ENCODE data around the gene SPPL2C. TPM values are rescaled to one million over a fixed set of nuclear protein-coding genes. Genes with fewer than 3 reads are reported as not detected.

Gene SPPL2C
- total and polyA plus RNA-seq, 2 of the 13 experiments (the other 11 are each of a cell fraction or from before 2014, with no cell fraction given): not detected

DNA sequence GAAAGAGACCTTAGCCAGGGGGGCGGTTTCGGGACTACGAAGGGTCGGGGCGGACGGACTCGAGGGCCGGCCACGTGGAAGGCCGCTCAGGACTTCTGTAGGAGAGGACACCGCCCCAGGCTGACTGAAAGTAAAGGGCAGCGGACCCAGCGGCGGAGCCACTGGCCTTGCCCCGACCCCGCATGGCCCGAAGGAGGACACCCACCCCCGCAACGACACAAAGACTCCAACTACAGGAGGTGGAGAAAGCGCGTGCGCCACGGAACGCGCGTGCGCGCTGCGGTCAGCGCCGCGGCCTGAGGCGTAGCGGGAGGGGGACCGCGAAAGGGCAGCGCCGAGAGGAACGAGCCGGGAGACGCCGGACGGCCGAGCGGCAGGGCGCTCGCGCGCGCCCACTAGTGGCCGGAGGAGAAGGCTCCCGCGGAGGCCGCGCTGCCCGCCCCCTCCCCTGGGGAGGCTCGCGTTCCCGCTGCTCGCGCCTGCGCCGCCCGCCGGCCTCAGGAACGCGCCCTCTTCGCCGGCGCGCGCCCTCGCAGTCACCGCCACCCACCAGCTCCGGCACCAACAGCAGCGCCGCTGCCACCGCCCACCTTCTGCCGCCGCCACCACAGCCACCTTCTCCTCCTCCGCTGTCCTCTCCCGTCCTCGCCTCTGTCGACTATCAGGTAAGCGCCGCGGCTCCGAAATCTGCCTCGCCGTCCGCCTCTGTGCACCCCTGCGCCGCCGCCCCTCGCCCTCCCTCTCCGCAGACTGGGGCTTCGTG, 49.5 kb downstream of the SPPL2C start, which contains the start of gene MAPT (continued):
- TF ChIP-seq SMAD1 (CRISPR knock-in tag; IDR thresholded peaks at IDR 0.05; ENCODE audit: borderline replicate concordance, low read depth) (peak; percentile 39), ZKSCAN8 (CRISPR knock-in tag; IDR thresholded peaks at IDR 0.05; ENCODE audit: borderline replicate concordance) (no peak; the same call in 1 of the 2 replicates), SP2 (CRISPR knock-in tag; IDR thresholded peaks at IDR 0.05) (peak; percentile 30; the same call in 1 of the 2 replicates), TAF1 (CRISPR knock-in tag; IDR thresholded peaks at IDR 0.05) (peak; percentile 66), FOXK1 (CRISPR knock-in tag; IDR thresholded peaks at IDR 0.05; ENCODE audit: borderline replicate concordance, low read depth) (peak; percentile 53; the same call in 1 of the 2 replicates), KDM2A (CRISPR knock-in tag; IDR thresholded peaks at IDR 0.05; ENCODE audit: borderline replicate concordance, low read depth) (peak; percentile 90), NR2F1 (CRISPR knock-in tag; IDR thresholded peaks at IDR 0.05) (no peak), AGO2 (optimal IDR thresholded peaks at IDR 0.05; ENCODE audit: low read depth, low read length) (no peak), ZFP36L2 (CRISPR knock-in tag; IDR thresholded peaks at IDR 0.05) (no peak), MTF1 (CRISPR knock-in tag; IDR thresholded peaks at IDR 0.05) (no peak), U2AF2 (IDR thresholded peaks at IDR 0.05; ENCODE audit: low read depth, low read length) (no peak), ZNF431 (CRISPR knock-in tag; IDR thresholded peaks at IDR 0.05; ENCODE audit: borderline replicate concordance, low read depth) (peak; percentile 35; the same call in 1 of the 2 replicates), ZNF350 (CRISPR knock-in tag; IDR thresholded peaks at IDR 0.05; ENCODE audit: borderline replicate concordance, low read depth) (no peak), MIER3 (CRISPR knock-in tag; IDR thresholded peaks at IDR 0.05; ENCODE audit: borderline replicate concordance) (0 out of 2 replicates have a peak, but pooled peaks have one; percentile 74), PAF1 (CRISPR knock-in tag; IDR thresholded peaks at IDR 0.05) (no peak), DMAP1 (CRISPR knock-in tag; IDR thresholded peaks at IDR 0.05) (peak; percentile 60; the same call in 1 of the 2 replicates), SRY (CRISPR knock-in tag; IDR thresholded peaks at IDR 0.05) (peak; percentile 50), FOXM1 (CRISPR knock-in tag; IDR thresholded peaks at IDR 0.05) (no peak), ASH2L (IDR thresholded peaks at IDR 0.05; ENCODE audit: insufficient read length, low read depth, low read length) (peak; percentile 70), PAWR (CRISPR knock-in tag; IDR thresholded peaks at IDR 0.05; ENCODE audit: borderline replicate concordance) (no peak)
- TF ChIP-seq, protein P1, sequence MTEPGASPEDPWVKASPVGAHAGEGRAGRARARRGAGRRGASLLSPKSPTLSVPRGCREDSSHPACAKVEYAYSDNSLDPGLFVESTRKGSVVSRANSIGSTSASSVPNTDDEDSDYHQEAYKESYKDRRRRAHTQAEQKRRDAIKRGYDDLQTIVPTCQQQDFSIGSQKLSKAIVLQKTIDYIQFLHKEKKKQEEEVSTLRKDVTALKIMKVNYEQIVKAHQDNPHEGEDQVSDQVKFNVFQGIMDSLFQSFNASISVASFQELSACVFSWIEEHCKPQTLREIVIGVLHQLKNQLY (CRISPR knock-in tag; IDR thresholded peaks at IDR 0.05): no peak
- TF ChIP-seq, protein P2, sequence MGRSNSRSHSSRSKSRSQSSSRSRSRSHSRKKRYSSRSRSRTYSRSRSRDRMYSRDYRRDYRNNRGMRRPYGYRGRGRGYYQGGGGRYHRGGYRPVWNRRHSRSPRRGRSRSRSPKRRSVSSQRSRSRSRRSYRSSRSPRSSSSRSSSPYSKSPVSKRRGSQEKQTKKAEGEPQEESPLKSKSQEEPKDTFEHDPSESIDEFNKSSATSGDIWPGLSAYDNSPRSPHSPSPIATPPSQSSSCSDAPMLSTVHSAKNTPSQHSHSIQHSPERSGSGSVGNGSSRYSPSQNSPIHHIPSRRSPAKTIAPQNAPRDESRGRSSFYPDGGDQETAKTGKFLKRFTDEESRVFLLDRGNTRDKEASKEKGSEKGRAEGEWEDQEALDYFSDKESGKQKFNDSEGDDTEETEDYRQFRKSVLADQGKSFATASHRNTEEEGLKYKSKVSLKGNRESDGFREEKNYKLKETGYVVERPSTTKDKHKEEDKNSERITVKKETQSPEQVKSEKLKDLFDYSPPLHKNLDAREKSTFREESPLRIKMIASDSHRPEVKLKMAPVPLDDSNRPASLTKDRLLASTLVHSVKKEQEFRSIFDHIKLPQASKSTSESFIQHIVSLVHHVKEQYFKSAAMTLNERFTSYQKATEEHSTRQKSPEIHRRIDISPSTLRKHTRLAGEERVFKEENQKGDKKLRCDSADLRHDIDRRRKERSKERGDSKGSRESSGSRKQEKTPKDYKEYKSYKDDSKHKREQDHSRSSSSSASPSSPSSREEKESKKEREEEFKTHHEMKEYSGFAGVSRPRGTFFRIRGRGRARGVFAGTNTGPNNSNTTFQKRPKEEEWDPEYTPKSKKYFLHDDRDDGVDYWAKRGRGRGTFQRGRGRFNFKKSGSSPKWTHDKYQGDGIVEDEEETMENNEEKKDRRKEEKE (IDR thresholded peaks at IDR 0.05): no peak
- TF ChIP-seq, protein P3, sequence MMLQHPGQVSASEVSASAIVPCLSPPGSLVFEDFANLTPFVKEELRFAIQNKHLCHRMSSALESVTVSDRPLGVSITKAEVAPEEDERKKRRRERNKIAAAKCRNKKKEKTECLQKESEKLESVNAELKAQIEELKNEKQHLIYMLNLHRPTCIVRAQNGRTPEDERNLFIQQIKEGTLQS (CRISPR knock-in tag; IDR thresholded peaks at IDR 0.05): no peak
- TF ChIP-seq, protein P4, sequence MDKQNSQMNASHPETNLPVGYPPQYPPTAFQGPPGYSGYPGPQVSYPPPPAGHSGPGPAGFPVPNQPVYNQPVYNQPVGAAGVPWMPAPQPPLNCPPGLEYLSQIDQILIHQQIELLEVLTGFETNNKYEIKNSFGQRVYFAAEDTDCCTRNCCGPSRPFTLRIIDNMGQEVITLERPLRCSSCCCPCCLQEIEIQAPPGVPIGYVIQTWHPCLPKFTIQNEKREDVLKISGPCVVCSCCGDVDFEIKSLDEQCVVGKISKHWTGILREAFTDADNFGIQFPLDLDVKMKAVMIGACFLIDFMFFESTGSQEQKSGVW (CRISPR knock-in tag; IDR thresholded peaks at IDR 0.05; ENCODE audit: borderline replicate concordance): no peak
- TF ChIP-seq, protein P5, sequence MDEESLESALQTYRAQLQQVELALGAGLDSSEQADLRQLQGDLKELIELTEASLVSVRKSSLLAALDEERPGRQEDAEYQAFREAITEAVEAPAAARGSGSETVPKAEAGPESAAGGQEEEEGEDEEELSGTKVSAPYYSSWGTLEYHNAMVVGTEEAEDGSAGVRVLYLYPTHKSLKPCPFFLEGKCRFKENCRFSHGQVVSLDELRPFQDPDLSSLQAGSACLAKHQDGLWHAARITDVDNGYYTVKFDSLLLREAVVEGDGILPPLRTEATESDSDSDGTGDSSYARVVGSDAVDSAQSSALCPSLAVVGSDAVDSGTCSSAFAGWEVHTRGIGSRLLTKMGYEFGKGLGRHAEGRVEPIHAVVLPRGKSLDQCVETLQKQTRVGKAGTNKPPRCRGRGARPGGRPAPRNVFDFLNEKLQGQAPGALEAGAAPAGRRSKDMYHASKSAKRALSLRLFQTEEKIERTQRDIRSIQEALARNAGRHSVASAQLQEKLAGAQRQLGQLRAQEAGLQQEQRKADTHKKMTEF (CRISPR knock-in tag; IDR thresholded peaks at IDR 0.05): peak; percentile 84

Data from HepG2 (cell line).